A549 treated with DMSO at 1 μM for 4 hours (cell line): ENCODE measurements around the gene IRGM. TPM values are rescaled to one million over a fixed set of nuclear protein-coding genes. Genes with fewer than 3 reads are reported as not detected.

Source experiments
- total RNA-seq: library from RNA; stranded (reverse); fragments of 200-300 nt; extraction: Qiagen RNA extraction; gene quantifications from 5 replicates; pipeline ENCODE4 v1.2.3, GENCODE V29; 2022; ENCODE audit warnings: low read depth

The IRGM gene, protein sequence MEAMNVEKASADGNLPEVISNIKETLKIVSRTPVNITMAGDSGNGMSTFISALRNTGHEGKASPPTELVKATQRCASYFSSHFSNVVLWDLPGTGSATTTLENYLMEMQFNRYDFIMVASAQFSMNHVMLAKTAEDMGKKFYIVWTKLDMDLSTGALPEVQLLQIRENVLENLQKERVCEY
- 0.06 to 0.17 TPM (median 0.09 TPM) in 3 of 5 replicates, not detected in the others for total RNA-seq

DNA sequence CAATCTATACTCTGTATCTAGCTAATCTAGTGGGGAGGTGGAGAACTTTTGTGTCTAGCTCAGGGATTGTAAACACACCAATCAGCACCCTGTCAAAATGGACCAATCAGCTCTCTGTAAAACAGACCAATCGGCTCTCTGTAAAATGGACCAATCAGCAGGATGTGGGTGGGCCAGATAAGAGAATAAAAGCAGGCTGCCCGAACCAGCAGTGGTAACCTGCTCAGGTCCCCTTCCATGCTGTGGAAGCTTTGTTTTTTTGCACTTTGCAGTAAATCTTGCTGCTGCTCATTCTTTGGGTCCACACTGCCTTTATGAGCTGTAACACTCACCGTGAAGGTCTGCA, at the start of gene IRGM:
Gene IRGM (plus strand): TSS at position 214 of the 346 bp plus-strand sequence. CDS start 1,603 bp downstream, outside the sequence.

Other genes with a start within 250 kb of the IRGM start
- gene SYNPO, start 205.9 kb upstream of the IRGM start, total RNA-seq: 28.1 to 34.7 TPM (median 30.7 TPM) in 5 replicates
- 0.03 to 0.29 TPM (median 0.10 TPM) in 3 of 5 replicates, not detected in the others for gene MYOZ3, start 185.3 kb upstream of the IRGM start, total RNA-seq
- 50.5 to 54.8 TPM (median 53.2 TPM) in 5 replicates for gene RBM22, start 145.5 kb upstream of the IRGM start, total RNA-seq
- 18.4 to 21.8 TPM (median 20.2 TPM) in 5 replicates for gene DCTN4, start 87.5 kb upstream of the IRGM start, total RNA-seq
- 3.6 to 4.5 TPM (median 3.7 TPM) in 5 replicates for gene SMIM3, start 67.8 kb upstream of the IRGM start, total RNA-seq
- 2.9 to 3.2 TPM (median 2.9 TPM) in 5 replicates for gene ZNF300, start 58.5 kb downstream of the IRGM start, total RNA-seq
- 14.7 to 20.6 TPM (median 17.6 TPM) in 5 replicates for gene GPX3, start 174.1 kb downstream of the IRGM start, total RNA-seq
- gene TNIP1, start 234.5 kb downstream of the IRGM start, total RNA-seq: 134 to 143 TPM (median 136 TPM) in 5 replicates